Measurements from ENCODE around the gene OOSP3.

GRCh38 chr11:59939482-59939881 is 60.9 kb downstream of the OOSP3 start:
- TF ChIP-seq CTCF (IDR thresholded peaks at IDR 0.05) (no peak), EP300 (IDR thresholded peaks at IDR 0.05) (no peak)

All from tibial nerve (tissue), 4 donors.